ENCODE data around the gene ZFHX3. TPM values are rescaled to one million over a fixed set of nuclear protein-coding genes. Genes with fewer than 3 reads are reported as not detected.
"Not testable (repeated sequence)": the region's sequence is repeated elsewhere in the genome, so short reads cannot be mapped to it uniquely, and the experiment has no call there.

Gene ZFHX3
- total RNA-seq, 1 donor from 2014 or later, result 8.9 TPM

DNA sequence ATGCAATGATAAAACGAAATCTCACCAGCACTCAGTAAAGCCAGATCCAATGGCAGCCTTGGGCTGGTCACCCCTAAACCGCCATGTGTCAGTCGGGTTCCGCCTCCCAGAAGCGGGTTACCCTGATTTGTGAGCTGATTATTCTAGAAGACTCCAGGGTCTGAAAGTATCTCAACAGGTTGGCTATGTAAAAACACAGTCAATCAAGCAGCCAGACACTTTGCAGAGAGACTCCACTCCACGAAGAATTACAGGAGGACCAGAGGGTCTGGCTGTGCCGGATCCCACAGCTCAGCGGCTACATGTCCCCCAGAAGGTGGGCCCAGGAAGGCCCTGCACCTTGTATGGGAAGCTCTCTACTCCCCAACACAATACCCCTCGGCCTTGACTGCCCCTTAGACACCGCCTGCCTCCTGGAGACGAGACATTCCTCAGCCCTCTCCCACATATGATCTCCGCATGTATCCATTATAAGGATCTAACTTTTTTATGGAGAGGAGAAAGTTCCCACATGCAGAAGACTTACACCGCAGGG, 23.3 kb downstream of the ZFHX3 start:
- DNase-seq (ENCODE audit: low spot score), result no peak
- ATAC-seq, result no peak

DNA sequence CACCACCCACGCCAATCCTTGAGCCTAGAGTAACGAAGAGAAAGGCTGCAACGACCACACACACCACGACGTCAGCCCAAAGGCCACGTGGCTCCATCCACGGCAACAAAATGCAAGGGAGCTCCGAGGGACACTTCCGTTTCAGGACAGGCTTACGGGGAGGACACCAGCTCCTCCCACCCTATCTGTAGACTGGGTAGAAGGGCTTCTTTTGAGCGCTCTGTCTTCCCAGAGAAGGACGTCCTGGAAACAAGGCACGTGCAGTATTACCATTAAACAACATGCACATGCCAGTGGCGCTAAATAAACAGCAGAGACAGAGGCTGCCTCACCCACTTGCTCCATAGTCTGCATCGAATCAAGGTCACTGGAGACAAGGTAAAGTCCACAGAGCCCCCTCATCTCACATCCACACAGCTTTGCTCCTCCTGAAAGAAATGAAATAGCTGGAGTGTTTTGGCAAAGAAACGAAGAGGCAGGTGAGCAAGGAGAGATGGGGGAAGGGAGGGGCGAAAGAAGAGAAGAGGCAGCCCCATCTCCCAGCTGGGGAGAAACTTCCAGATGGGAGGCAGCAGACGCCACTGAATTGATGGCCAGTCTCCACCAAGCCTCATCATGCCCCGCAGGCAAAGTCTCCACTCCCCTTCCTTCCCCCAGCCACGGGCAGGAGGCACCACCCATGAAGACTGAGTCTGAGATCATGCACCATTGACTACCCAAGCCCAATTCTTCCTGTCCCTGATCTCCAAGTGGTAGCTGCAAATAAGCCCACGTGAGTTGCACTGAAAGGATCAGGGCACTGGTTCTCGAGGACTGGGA, 24.0 kb downstream of the ZFHX3 start:
- DNase-seq (ENCODE audit: low spot score) (no peak), ATAC-seq (no peak)

DNA sequence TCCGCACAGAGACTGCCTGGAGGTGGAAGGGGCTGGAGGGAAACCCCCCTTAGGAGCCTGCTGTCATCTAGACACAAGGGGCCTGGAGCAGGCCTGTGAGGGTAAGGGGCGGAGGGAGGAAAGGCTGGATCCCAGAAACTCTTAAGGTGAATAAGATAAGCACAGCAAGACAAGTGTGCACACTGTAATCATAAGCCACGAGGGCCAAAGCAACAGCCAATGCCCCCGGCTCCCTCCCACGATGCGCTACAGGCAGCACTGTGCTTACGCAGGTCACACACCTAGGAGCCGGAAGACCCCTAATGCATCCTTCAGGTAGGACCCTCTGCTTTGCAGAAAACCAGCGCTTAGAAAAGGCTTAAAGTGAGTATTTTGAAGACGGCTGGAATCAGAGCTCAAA, 24.6 kb downstream of the ZFHX3 start:
- DNase-seq (ENCODE audit: low spot score), result no peak

DNA sequence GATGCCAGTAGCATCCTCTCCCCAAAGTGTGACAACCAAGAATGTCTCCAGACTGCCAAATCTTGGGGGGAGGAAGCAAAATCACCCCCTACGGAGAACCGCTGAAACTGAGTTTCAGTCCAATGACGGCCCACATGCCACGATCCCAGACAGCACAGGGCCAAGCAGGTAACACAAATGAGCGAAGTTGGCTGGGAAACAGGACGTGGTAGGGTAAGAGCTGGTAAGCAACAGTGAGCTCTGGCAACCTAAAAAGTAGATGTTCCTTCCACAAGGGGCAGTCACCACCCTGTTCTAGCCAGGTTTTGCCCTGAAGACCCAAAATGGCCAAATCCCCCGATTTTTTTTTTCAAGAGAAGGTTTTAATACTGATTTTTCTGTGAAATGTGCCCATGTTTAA, 25.4 kb downstream of the ZFHX3 start:
- DNase-seq (ENCODE audit: low spot score), result no peak
- ATAC-seq, result no peak

More for the DNA sequence above, 24.6 kb downstream of the ZFHX3 start:
- no peak for ATAC-seq

DNA sequence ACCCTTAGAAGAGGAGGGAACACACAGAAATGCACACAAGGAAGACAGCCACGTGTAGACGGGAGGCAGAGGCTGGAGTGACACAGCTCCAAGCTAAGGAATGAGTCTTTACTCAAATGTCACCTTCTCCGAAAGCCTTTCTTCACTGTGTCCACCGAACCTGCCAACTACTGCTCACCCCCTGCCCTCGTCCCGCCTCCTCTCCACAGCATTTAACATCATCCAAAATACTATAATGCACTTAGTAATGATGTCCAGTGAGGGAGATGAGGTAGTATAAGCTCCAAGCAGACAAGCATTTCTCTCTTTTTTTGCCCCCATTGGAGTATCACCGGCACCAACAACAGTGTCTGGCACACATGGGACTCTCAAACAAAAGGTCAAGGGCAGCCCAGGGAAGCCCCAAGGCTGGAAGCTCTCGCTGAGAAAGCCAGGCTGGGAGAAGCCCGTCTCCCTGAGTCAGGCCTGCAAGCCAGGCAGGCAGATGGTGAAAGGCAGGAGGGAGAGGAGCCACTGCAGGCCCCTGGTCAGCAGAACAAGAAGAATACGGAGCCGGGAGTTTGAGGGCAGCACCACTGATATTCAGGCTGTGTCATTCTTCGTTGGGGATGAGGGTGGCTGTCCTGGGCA, 25.9 kb downstream of the ZFHX3 start:
- no peak for DNase-seq (ENCODE audit: low spot score)
- no peak for ATAC-seq

DNA sequence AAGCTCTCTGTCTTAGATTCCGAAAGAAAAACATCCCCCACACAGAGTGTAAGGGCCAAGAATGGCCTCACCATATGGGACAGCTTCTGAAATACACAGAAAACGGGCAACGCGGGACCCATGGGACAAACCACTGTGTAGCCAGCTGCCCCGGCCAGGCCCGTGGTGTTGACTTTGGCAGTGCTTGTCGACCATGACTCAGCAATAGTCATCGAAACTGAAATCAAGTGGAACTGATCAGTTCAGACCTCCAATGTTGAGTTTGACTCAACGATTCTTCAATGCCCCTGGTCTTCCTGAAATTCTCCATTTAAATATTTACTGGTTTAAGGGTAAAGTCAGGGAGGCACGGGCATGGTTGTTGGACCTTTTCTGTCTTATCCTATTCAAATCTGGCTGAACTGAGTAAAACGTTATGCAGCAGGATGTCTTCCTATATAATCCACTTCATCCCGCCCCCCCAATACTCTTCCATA, 27.5 kb downstream of the ZFHX3 start:
- peak; percentile 78 for ATAC-seq
- peak; percentile 89 for DNase-seq (ENCODE audit: low spot score)

DNA sequence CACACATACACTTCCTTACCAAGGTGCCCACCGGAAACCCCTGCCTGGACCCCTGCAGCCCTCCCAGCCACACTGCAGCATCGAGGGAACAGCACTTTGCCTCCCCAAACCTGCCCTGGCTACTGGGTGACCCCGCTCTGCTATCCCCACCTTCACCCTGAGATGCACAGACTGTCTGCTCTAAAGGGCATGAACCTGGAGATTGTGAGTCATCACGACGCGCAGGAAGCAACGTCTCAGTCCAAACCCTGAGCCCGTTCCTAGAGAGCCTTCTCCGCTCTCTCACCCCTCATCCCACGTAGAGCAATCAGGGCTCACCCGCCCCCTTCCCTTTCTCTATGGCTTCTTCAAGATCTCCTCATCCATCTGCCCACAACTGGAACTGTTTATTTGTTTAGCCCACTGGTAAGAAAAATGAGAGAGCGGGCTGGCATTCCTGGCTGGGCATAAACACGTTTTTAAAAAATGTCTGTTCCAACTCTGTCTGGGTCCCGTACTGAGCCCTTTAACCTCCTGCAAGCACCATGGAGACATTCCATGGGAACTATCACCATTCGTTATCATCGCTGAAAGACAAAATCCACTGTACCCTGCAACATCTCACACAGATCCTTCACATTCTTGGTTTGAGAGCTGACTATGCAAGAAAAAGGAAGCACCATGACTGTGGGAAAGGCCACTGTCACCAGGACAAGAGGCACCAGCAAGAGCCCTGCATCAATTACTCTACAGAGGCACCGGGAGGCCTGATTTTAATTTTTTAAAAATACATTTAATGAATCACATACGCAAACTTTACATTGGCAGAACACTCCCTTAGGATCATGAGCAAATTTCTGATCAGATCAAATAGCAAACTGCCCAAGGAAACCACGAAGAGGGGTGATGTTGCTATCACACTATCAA, 28.2 kb downstream of the ZFHX3 start:
- DNase-seq (ENCODE audit: low spot score) (no peak), ATAC-seq (no peak)

DNA sequence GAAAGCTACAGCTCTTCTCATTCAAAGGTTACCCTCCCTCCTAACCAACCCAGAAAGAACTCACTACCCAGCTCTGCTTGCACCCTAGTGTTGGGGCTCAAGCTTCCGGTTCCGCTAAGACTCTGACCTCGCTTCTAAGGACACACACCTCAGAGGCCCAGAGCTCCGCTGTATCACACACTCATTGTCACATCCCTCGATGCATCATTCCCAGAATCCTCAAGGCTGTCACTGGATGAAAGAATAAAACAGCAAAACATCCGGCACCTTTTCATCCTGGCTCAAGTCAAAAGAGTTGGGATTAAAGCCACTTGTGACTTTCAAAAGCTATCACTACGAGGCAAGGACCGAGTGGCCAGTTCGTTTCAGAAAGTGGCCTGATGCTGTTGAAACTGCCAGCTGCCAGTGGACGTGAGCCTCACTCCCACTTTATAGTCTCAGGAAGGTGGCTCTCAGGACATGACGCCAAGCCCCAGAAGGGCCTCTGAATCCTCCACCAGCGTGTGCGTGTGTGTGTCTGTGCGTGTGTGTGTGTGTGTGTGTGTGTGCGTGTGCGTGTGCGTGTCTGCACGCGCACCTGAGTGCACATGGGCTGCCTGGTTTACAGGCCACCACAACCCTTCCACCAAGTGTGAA, 29.0 kb downstream of the ZFHX3 start:
- DNase-seq (ENCODE audit: low spot score) (no peak), ATAC-seq (no peak)

DNA sequence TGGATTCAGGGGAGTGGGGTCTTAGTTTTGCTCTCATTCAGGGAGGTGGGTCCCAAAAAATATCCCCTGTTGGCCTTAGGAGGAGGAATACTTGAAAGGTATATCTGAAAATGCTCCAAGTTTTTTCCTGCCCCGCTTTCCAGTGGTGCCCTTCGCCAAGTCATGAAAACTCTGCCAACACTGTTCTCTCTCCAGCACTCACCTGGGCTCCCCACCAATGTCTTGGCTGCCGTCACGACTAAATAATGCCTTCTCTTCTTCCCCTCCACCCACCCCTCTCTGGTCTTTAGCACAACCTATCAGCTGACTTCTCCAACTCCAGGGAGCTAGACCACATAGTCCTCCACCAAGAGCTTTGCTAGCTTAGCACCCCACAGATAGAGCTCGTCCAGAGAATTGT, 30.6 kb downstream of the ZFHX3 start:
- DNase-seq (ENCODE audit: low spot score) (no peak), ATAC-seq (no peak)

DNA sequence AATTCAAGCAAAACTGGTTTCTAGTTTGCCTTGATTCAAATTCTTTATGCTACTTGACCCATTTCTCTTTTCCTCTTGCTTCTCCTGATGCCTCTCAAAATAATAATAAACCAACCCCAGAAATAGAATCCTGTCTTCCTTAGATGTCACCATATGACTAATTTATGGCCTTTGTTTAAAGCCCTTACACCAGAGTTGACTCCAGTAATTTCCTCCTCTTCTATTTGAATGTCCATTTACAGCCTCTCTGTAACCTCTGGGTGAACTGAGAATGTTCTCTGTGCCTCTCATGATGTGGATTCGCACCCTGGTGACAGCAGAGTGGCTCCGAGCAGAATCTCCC, 31.5 kb downstream of the ZFHX3 start:
- DNase-seq (ENCODE audit: low spot score) (no peak), ATAC-seq (no peak)

DNA sequence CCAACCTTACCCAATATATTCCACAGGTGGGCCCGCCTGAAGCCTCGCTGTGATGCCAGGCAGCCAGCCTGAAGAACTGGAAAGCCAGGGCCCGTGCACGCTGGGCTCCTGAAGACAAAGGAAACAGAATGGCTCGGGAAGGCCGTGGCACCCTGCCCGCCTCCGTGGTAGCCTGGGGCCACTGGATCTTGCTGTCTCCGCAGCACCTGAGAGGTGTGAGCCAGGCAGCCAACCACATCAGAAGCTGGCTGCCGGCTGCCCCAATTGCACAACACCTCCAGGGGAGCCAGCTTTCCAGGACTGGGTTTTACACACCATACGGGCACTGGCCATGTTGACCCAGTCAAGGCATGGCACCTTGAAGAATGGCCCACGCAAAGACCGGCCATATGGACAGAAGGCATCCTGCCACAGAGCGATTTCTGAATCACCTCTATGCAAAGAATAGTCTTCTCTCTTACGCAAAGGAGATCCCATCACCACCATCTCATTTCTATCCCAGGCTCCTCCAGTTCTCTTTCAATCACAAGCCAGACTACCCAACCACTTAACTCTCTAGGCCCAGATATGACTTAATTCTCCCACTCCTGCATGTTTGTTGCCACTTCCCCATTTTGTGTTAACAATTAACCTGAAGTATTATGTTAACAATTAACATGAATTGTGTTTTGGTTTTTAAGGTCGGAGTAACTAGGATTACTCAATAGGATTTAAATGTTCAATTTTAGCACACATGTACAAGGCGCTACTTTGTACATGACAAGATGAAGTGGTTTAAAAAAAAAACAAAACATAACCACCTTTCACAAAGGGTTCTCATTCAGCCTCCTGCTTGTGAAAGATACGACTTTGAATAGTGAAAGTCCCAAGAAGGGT, 32.1 kb downstream of the ZFHX3 start:
- ATAC-seq, result peak; percentile 86
- DNase-seq (ENCODE audit: low spot score), result peak; percentile 91

DNA sequence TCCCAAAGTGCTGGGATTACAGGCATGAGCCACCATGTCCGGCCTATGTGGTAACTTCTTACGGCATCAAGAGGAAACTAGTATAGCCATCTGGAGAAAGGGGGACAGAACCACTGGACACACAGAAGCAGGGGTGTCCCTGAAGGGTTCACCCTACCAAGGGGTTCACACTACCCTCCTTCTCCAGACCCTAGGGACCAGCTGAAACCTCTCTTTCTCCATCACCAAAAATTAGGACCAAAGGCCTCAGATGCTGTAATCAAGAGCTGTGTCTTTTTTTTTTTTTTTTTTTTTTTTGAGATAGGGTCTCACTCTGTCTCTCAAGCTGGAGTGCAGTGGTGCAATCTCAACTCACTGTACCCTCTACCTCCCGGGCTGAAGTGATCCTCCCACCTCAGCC, 33.2 kb downstream of the ZFHX3 start:
- ATAC-seq, result no peak
- DNase-seq (ENCODE audit: low spot score), result no peak

DNA sequence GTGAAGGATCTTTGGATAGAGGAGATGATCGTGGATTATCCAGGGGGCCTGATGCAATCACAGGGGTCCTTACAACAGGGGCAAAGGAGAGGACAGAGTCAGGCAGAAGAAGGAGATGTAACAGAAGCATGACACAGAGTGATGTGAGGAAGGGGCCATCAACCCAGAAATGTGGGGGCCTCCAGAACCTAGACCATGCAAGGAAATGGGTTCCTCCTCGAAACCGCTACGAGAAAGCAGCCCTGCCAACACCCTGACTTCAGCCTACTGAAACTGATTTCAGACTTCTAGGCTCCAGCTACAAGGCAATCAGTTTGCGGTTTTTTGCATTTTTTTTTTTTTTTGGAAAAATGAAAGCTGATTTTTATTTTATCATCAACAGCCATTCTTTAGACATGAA, 34.0 kb downstream of the ZFHX3 start:
- no peak for DNase-seq (ENCODE audit: low spot score)

DNA sequence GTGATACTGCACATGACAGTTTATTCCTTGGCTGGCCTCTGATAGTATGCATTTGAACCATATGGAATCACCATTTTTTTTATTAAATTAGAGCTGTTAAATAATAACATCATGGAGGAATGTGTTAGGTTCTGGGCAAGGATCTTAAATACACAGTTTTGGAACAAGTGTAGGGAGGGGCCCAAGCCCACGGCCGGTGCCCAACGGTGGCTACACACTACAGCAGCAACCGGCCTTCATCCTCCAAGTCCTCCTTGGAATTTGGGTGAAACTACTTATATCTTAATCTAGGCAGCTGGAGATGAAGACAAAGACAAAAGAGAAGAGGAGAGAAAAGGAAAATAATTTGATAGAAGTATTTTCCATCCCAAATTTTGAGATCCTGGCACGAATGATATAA, 35.6 kb downstream of the ZFHX3 start:
- DNase-seq (ENCODE audit: low spot score) (no peak), ATAC-seq (no peak)

More for the DNA sequence above, 34.0 kb downstream of the ZFHX3 start:
- no peak for ATAC-seq

DNA sequence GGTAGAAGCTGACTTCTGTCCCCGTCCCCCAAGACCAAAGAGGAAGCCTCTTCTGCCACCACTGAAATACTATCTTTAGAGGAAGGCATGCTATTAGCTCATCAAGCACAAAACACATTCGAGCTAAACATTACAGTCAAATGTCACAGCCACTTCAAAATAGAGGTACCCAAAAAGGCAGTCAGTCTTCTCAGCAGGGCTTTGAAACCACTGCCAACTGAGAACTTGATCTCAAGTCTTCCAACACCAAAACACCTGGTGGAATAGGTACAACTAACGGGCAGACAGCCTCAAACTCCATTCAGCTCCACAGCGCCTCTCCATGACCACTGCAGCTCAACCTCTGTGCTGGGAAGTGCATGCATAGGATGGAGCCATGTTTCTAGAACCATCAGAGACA, 36.0 kb downstream of the ZFHX3 start:
- ATAC-seq, result no peak

DNA sequence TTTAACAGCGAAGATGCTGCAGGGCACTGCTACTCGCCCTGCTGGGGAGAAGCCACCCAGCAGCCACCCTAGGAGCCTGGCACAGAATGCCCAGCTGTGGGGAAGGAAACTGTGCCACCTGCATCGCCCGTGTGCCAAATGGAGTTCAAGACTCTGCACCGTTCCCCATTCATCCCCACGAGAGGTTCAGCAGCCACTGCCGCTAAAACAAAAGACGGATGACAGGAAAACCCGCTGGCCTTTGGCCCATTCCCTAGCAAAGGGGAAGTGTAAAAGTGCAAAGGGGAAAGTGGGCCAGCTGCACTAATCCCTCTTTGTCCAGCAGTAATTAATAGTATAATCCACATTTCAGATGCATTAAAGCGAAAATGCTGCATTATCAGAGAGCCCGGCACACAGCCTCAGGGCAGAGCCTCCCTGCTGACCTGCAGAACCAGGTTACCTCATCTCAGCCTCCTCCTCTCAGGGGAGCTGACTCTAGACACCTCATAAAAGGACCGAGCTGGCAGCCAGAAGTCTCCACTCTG, 37.7 kb downstream of the ZFHX3 start:
- ATAC-seq (peak; percentile 65), DNase-seq (ENCODE audit: low spot score) (no peak)

More for the DNA sequence above, 36.0 kb downstream of the ZFHX3 start:
- no peak for DNase-seq (ENCODE audit: low spot score)

DNA sequence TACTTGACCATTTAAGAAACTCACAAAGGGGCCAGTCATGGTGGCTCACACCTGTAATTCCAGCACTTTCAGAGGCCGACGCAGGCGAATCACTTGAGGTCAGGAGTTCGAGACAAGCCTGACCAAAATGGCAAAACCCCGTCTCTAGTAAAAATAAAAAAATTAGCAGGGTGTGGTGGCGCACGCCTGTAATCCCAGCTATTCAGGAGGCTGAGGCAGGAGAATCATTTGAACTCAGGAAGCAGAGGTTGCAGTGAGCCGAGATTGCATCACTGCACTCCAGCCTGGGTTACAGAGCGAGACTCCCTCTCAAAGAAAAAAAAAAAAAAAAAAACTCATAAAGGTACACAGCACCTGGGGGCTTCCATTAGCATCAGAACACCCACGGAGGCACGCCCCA, 38.2 kb downstream of the ZFHX3 start:
- not testable (repeated sequence) for ATAC-seq; DNase-seq (ENCODE audit: low spot score)

DNA sequence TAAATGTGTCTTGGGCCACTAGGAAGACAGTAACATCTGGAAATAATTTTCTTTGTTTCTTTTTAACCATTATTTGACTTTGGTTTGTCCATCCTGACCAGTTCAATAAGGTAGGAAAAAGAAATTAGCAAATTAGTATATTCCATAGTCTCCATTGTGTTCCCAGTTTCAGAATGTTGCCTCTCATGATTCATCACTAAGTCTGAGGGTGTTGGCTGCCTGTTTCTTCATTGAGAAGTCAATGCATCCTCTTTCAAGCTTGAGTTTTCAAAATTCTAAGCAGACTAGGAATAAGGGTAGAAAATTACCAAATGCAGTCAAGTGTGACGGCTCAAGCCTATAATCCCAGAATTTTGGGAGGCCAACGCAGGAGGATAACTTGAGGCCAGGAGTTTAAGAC, 41.9 kb downstream of the ZFHX3 start:
- ATAC-seq (no peak), DNase-seq (ENCODE audit: low spot score) (no peak)

DNA sequence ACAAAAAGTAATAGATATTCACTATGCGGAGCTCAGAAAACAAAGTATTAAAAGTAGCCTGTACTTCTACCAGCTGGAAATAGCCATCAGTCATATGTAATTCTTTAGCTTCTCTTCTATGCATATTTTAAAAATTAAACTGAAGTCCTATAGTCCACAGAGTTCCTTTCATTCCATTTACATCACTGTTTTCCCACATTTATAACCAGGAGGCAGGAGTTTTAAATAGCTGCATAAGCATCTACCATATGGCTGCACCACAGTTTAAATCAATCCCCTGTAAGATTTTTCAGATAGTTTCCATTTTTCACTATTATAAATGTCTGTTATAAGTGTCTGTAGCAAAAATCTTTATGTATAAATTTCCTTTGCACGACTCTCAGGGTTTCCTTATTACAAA, 45.1 kb downstream of the ZFHX3 start:
- no peak for ATAC-seq
- DNase-seq (ENCODE audit: low spot score), result no peak

All from left lobe of liver (tissue), 2 donors.